HAP-1 (cell line): ENCODE measurements around the gene GRB10.

Experiments used
- DNase-seq, 2 experiments: peaks; one replicate each; pipeline ENCODE4 v3.0.0-alpha.2; 2016 to 2020; ENCODE audit warnings: low spot score in 2 of 2
- H3K27me3 ChIP-seq: fragments of 250-450 bp; sonication (Bioruptor Pico); 2 replicates; pipeline ENCODE4 v1.5.1; 2020; ENCODE audit warnings: low read depth, mild to moderate bottlenecking, moderate library complexity
- H3K36me3 ChIP-seq: fragments of 250-450 bp; sonication (Bioruptor Pico); replicated peaks from 2 replicates; pipeline ENCODE4 v1.5.1; 2020; ENCODE audit warnings: mild to moderate bottlenecking
- H3K4me1 ChIP-seq: fragments of 250-450 bp; sonication (Bioruptor Pico); 2 replicates; pipeline ENCODE4 v1.5.1; 2020; ENCODE audit warnings: mild to moderate bottlenecking
- H3K4me3 ChIP-seq: fragments of 250-450 bp; sonication (Bioruptor Pico); 2 replicates; pipeline ENCODE4 v1.5.1; 2020; ENCODE audit warnings: mild to moderate bottlenecking, moderate library complexity
- H3K9me3 ChIP-seq: fragments of 250-450 bp; sonication (Bioruptor Pico); 2 replicates; pipeline ENCODE4 v1.5.1; 2020; ENCODE audit warnings: mild to moderate bottlenecking, moderate library complexity
- in situ Hi-C: fragments of 300-500 bp; cut with MboI; formaldehyde crosslinking; loops from 3 replicates; pipeline ENCODE4 v1.14.3; 2020; ENCODE audit warnings: low sequenced_read_pairs, inconsistent platforms, mixed read lengths

The GRB10 gene

DNA sequence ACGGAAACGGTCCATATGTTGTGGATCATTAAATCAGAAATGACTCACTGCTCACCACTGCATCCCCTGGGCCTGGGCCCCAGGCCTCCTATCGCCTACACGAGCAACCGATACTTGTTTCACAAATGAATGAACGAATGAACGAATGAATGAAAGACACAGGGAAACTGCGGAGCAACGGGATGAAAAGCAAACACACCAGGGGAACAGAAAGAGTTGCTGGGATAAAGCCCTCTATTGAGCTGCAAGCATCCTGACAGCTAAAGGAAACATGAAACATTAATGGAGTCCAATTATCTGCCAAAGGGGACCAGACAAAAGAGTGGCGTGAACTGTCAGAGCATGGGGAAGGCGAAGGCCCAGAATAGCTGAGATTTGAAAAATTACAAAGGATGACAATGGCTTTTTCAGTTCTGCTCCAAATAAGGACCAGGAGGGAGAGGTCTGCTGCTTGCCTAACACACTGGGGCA is 92.1 kb downstream of the GRB10 start:
- H3K36me3 ChIP-seq = peaks cover 6% of the 10 kb centered on the region
- DNase-seq = peak; percentile 66 to 81
- in situ Hi-C loops = no loop called here
- H3K4me3 ChIP-seq = no peak overlapping the region
- peaks cover 9% of the 10 kb centered on the region for H3K4me1 ChIP-seq
- no peaks in the 10 kb centered on the region for H3K9me3 ChIP-seq
- H3K27me3 ChIP-seq = no peaks in the 10 kb centered on the region

DNA sequence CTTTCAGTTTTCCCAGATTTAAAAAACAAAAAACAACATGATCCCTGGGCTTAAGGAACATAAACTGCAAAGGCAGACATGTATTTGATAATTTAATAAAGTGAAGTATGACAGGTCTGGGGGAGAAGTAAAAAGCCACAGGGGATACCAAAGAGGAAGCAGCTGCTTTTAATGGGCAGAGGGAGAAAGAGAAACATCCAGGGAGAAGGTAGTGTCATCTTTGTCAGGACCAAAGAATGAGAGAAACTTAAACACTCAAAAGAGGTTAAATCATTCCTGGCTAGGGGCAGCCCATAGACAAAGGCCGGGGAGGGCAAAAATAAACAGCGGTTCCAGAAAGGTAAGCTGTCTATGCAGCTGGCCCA is 94.5 kb downstream of the GRB10 start:
- Histone ChIP-seq H3K4me3 (no peak overlapping the region), H3K4me1 (peaks cover 9% of the 10 kb centered on the region), H3K9me3 (no peaks in the 10 kb centered on the region), H3K36me3 (peaks cover 6% of the 10 kb centered on the region), H3K27me3 (no peaks in the 10 kb centered on the region)
- in situ Hi-C loops = no loop called here
- no peak for DNase-seq

DNA sequence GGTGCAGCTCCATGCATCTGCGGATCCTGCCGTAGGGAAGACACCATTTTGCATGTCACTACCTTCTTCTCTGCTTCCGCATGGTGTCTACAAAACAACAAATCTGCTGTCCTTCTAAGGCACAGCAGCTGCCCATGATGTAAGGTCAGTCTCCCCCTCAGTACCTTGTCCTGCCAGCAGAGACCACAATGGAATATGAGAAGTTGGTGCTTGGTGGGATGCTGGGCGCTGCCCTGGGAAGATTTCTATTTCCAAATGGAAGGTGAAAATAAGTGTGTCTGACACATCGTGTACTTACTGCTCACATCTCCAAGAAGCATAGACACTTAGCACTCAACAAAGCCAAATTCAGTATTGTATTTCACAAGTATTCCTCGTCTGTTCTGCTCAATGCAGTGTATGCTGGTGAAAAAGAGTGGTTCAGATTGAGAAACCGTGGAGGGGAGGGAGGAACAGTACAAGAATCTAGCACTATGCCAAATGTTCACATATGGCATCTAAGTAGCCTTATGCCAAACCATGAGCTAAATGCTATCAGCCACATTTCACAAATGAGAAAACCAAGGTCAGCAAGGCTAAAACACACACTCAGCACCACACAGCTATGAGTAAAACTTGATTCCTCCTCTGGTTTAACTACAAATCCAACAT is 95.0 kb downstream of the GRB10 start:
- Histone ChIP-seq H3K36me3 (peaks cover 6% of the 10 kb centered on the region), H3K4me1 (peaks cover 9% of the 10 kb centered on the region), H3K9me3 (no peaks in the 10 kb centered on the region), H3K27me3 (no peaks in the 10 kb centered on the region), H3K4me3 (no peak overlapping the region)
- in situ Hi-C loops = no loop called here
- no peak for DNase-seq

GRCh38 chr7:50687096-50687495 is 95.6 kb downstream of the GRB10 start:
- Histone ChIP-seq H3K4me3 (no peak overlapping the region), H3K9me3 (no peaks in the 10 kb centered on the region), H3K4me1 (peaks cover 9% of the 10 kb centered on the region), H3K27me3 (no peaks in the 10 kb centered on the region), H3K36me3 (peaks cover 6% of the 10 kb centered on the region)
- in situ Hi-C loops = no loop called here
- no peak for DNase-seq

DNA sequence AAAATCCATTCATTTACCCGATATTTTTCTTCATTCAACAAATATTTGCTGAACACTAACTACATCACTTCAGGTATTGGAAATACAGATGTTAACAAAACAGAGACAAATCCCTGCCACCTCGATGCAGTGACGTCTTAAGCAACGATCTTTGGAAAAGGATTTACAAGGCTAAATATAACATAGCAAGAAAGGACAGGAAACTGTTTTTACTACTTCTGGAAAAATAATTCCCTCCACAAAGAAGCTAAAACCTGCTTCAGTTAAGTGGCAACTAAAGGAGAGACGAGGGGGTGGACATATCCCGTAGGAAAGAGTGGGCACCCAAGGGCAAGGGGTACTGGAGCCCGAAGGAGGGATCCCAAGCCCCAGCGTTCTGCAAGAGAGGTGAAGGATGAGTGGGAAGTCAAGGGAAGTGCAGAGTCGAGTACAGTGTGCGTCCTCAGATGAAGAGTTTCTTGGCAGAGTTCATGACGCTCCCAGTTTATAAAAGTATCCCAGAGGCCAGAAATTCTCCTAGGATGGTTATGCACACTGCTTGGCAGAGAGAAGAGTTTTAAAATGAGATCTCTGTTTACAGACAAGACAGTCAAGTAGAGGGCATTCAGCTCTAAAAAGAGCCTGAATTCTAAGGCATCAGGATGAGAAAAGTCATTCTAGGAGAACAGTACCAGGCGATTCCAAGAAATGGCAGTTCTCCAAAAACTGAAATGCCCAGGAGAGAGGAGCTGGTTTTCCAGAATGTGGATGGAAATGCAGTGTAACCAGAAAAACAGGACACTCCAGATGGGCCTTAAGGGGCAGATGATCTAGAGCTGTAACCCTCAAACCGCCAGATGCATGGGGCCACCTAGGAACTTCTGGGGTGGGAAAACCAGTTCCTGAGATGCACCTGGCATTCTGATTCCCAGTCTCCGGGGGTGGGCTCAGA is 97.3 kb downstream of the GRB10 start:
- Histone ChIP-seq H3K36me3 (peaks cover 6% of the 10 kb centered on the region), H3K27me3 (no peaks in the 10 kb centered on the region), H3K4me1 (peaks cover 16% of the 10 kb centered on the region), H3K4me3 (no peak overlapping the region), H3K9me3 (no peaks in the 10 kb centered on the region)
- no peak for DNase-seq
- in situ Hi-C loops = no loop called here

- Histone ChIP-seq H3K36me3 (peaks cover 5% of the 10 kb centered on the region), H3K9me3 (no peaks in the 10 kb centered on the region), H3K4me3 (no peak overlapping the region), H3K4me1 (peaks cover 13% of the 10 kb centered on the region), H3K27me3 (no peaks in the 10 kb centered on the region)
- DNase-seq = no peak
- in situ Hi-C loops = no loop called here
These were observed 98.0 kb downstream of the GRB10 start for GRCh38 chr7:50684713-50685075.

- in situ Hi-C loops = no loop called here
- Histone ChIP-seq H3K36me3 (no peaks in the 10 kb centered on the region; the same call in 1 of the 2 replicates), H3K4me1 (peaks cover 13% of the 10 kb centered on the region), H3K9me3 (no peaks in the 10 kb centered on the region), H3K27me3 (no peaks in the 10 kb centered on the region), H3K4me3 (no peak overlapping the region)
- no peak for DNase-seq
These were observed 98.5 kb downstream of the GRB10 start for GRCh38 chr7:50684011-50684712.

DNA sequence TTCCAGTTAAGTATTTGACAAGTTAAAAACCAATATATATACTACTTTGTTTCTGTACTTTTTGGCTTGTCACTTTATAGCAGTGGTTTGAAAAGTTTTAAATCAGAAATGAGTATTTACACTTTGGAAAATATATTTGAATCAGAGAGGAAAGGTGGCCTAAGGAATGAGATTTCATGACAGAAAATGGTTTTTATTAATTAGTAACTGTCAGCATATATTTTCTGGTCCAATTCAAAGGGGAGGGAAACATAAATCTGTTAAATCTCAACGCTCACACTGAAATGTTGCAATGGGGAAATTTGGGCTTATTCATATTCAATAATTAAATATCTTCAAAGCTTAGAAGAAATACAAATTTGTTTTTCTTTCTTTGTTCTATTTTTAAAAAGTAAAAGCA is 100.1 kb downstream of the GRB10 start:
- Histone ChIP-seq H3K9me3 (no peaks in the 10 kb centered on the region), H3K4me3 (no peak overlapping the region), H3K4me1 (peaks cover 13% of the 10 kb centered on the region), H3K27me3 (no peaks in the 10 kb centered on the region), H3K36me3 (no peaks in the 10 kb centered on the region)
- no peak for DNase-seq
- in situ Hi-C loops = no loop called here

GRCh38 chr7:50682079-50682478 is 100.6 kb downstream of the GRB10 start:
- Histone ChIP-seq H3K4me1 (peaks cover 13% of the 10 kb centered on the region), H3K9me3 (no peaks in the 10 kb centered on the region), H3K4me3 (no peak overlapping the region), H3K27me3 (no peaks in the 10 kb centered on the region), H3K36me3 (no peaks in the 10 kb centered on the region)
- no peak for DNase-seq
- in situ Hi-C loops = no loop called here

- H3K9me3 ChIP-seq = no peaks in the 10 kb centered on the region
- in situ Hi-C loops = no loop called here
- no peak for DNase-seq
- H3K36me3 ChIP-seq = no peaks in the 10 kb centered on the region
- no peak overlapping the region for H3K4me3 ChIP-seq
- H3K27me3 ChIP-seq = no peaks in the 10 kb centered on the region
- peaks cover 13% of the 10 kb centered on the region for H3K4me1 ChIP-seq
These were observed 101.2 kb downstream of the GRB10 start for GRCh38 chr7:50681432-50682045.

- Histone ChIP-seq H3K36me3 (no peaks in the 10 kb centered on the region; the same call in 1 of the 2 replicates), H3K4me3 (no peak overlapping the region), H3K27me3 (no peaks in the 10 kb centered on the region), H3K9me3 (no peaks in the 10 kb centered on the region), H3K4me1 (peaks cover 13% of the 10 kb centered on the region)
- no peak for DNase-seq
- in situ Hi-C loops = no loop called here
These were observed 103.3 kb downstream of the GRB10 start for GRCh38 chr7:50679218-50680007.

GRCh38 chr7:50678586-50678985 is 104.1 kb downstream of the GRB10 start:
- Histone ChIP-seq H3K4me3 (no peak overlapping the region), H3K4me1 (peaks cover 13% of the 10 kb centered on the region), H3K27me3 (no peaks in the 10 kb centered on the region), H3K36me3 (no peaks in the 10 kb centered on the region; the same call in 1 of the 2 replicates), H3K9me3 (no peaks in the 10 kb centered on the region)
- no peak for DNase-seq
- in situ Hi-C loops = no loop called here

DNA sequence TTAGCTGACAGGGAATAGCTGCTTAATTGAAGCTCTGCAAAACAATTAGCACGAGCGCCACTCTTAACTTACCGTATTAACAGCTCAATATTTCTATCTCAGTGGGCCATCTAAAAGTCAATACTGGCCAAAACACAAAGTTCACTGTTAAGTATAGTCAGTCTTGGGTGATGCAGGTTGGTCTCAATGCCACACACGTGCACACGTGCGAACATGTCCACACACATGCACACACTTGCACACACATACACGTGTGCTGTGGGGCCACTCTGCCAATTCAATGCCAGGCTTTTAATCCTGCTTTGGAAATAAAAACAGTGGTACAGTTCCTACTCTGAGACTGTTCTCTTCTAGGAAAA is 105.1 kb downstream of the GRB10 start:
- Histone ChIP-seq H3K36me3 (no peaks in the 10 kb centered on the region; the same call in 1 of the 2 replicates), H3K27me3 (no peaks in the 10 kb centered on the region), H3K4me1 (peaks cover 13% of the 10 kb centered on the region), H3K4me3 (no peak overlapping the region), H3K9me3 (no peaks in the 10 kb centered on the region)
- DNase-seq = no peak
- in situ Hi-C loops = no loop called here
